HepG2 (cell line): ENCODE measurements around the gene RHBDL3. TPM values are rescaled to one million over a fixed set of nuclear protein-coding genes. Genes with fewer than 3 reads are reported as not detected.

Experiments used
- SKI ChIP-seq: fragments of 450-650 bp; IDR thresholded peaks from one replicate; pipeline ENCODE4 v1.6.1; 2018; ENCODE audit warnings: mild to moderate bottlenecking; ENCODE audit not compliant: partially characterized antibody
- ZFYVE20 ChIP-seq: sonication (generic); formaldehyde crosslinking; IDR thresholded peaks from 2 replicates; pipeline ENCODE4 v1.8.0; 2023; ENCODE audit warnings: low read depth, mild to moderate bottlenecking, moderate library complexity, missing genetic modification reagents, borderline replicate concordance
- ZNF407 ChIP-seq: sonication (generic); formaldehyde crosslinking; IDR thresholded peaks from one replicate; pipeline ENCODE4 v1.5.1; 2020; ENCODE audit warnings: mild to moderate bottlenecking, missing genetic modification reagents; ENCODE audit errors: not compliant biosample characterization
- ZUFSP ChIP-seq: sonication (generic); formaldehyde crosslinking; IDR thresholded peaks from 2 replicates; pipeline ENCODE4 v1.9.0; 2021; ENCODE audit warnings: missing genetic modification reagents, mild to moderate bottlenecking, borderline replicate concordance
- polyA plus RNA-seq, 8 experiments: library from polyadenylated mRNA; depleted of rRNA in 3 of 8; stranded (reverse) in 7 of 8; unstranded in 1 of 8; fragments of >200 nt; fragmentation: Illumina TruSeq in 4 of 8; extraction: Trizol in 4 of 8; gene quantifications; 2 replicates each; pipeline versions ENCODE4 v1.2.1 to v1.2.3, GENCODE V29; 2011 to 2016; ENCODE audit warnings: low read depth in 4 of 8, missing spikeins in 1 of 8, mixed read lengths in 1 of 8; ENCODE audit not compliant: insufficient read depth in 1 of 8
- total RNA-seq, 5 experiments: library from RNA; depleted of rRNA; stranded (reverse); fragments of >200 nt; fragmentation: Illumina TruSeq; extraction: Trizol; gene quantifications; 2 replicates each; pipeline ENCODE4 v1.2.3, GENCODE V29; 2016; ENCODE audit warnings: low read depth in 1 of 5

RHBDL3 gene
- total and polyA plus RNA-seq, 2 of the 13 experiments (the other 11 are each of a cell fraction or from before 2014, with no cell fraction given) = 0.09 TPM; not detected in 1

- TF ChIP-seq ZNF407 = no peak
- no peak for TF ChIP-seq SKI
- no peak for TF ChIP-seq ZUFSP
- TF ChIP-seq ZFYVE20 (CRISPR knock-in tag) = no peak
- TF ChIP-seq, all 625 proteins: peak for 0
These were observed 15.4 kb downstream of the RHBDL3 start (continued) for GRCh38 chr17:32281011-32281451.
